ENCODE results near the gene SMOC1.

The SMOC1 gene

GRCh38 chr14:69850736-69851112 lies 28.5 kb upstream of the SMOC1 start:
- Histone ChIP-seq H3K36me3 (replicated peaks in 1 of 2; ENCODE audit: control insufficient read depth in 2 of 2, insufficient read depth in 2 of 2, low read length in 2 of 2) (no peaks in the 10 kb centered on the region), H3K79me1 (ENCODE audit: low read depth, low read length) (no peaks in the 10 kb centered on the region), H3K4me3 (ENCODE audit: low read length in 2 of 2) (no peak overlapping the region), H3K27ac (replicated peaks; ENCODE audit: low read length) (no peak overlapping the region), H2BK12ac (ENCODE audit: low read length) (no peak overlapping the region), H3K4me1 (ENCODE audit: control insufficient read depth in 2 of 2, insufficient read depth in 1 of 2, low read depth in 1 of 2, low read length in 2 of 2) (peaks cover 0 to 20% of the 10 kb centered on the region in 2 donors), H3K23ac (ENCODE audit: low read depth, low read length, poor library complexity) (no peak overlapping the region), H3K9me3 (replicated peaks in 1 of 2; ENCODE audit: control insufficient read depth in 2 of 2, insufficient read depth in 1 of 2, low read depth in 1 of 2, low read length in 2 of 2) (no peaks in the 10 kb centered on the region), H2BK5ac (ENCODE audit: low read length) (no peak overlapping the region), H2BK15ac (ENCODE audit: low read length) (no peak overlapping the region), H3K18ac (ENCODE audit: low read length) (peak overlapping the region; percentile 54), H3K27me3 (ENCODE audit: control insufficient read depth in 3 of 3, insufficient read depth in 3 of 3, low read depth in 1 of 3, low read length in 3 of 3) (peaks cover 0 to 21% (median 0%) of the 10 kb centered on the region in 3 experiments), H4K91ac (ENCODE audit: low read depth, low read length, poor library complexity) (no peak overlapping the region), H3K4me2 (ENCODE audit: insufficient read depth, low read length, poor library complexity, severe bottlenecking) (no peak overlapping the region), H2BK120ac (ENCODE audit: low read depth, low read length) (no peak overlapping the region), H3K14ac (ENCODE audit: low read length) (no peak overlapping the region), H3K4ac (ENCODE audit: low read length) (no peak overlapping the region), H4K8ac (ENCODE audit: low read depth, low read length) (no peak overlapping the region), H2AFZ (ENCODE audit: low read length) (peak overlapping the region; percentile 83), H3K9ac (ENCODE audit: low read depth, low read length, poor library complexity) (no peak overlapping the region), H2AK5ac (ENCODE audit: low read depth, low read length) (no peak overlapping the region)
- no peak for DNase-seq (ENCODE audit: low spot score)
- no CpG with 5 or more reads among the region's 2 CpGs for WGBS, 2 donors (ENCODE audit: extremely low coverage in 2 of 2, insufficient read length in 2 of 2, insufficient replicate concordance in 1 of 2)

- Histone ChIP-seq H2BK120ac (ENCODE audit: low read depth, low read length) (no peak overlapping the region), H3K18ac (ENCODE audit: low read length) (no peak overlapping the region), H2AFZ (ENCODE audit: low read length) (no peak overlapping the region), H3K9me3 (replicated peaks in 1 of 2; ENCODE audit: control insufficient read depth in 2 of 2, insufficient read depth in 1 of 2, low read depth in 1 of 2, low read length in 2 of 2) (no peaks in the 10 kb centered on the region), H3K79me1 (ENCODE audit: low read depth, low read length) (no peaks in the 10 kb centered on the region), H3K4me3 (ENCODE audit: low read length in 2 of 2) (no peak overlapping the region), H2AK5ac (ENCODE audit: low read depth, low read length) (no peak overlapping the region), H3K27ac (replicated peaks; ENCODE audit: low read length) (peak overlapping the region; percentile 59), H3K27me3 (ENCODE audit: control insufficient read depth in 3 of 3, insufficient read depth in 3 of 3, low read depth in 1 of 3, low read length in 3 of 3) (peaks cover 0 to 21% (median 0%) of the 10 kb centered on the region in 3 experiments), H4K8ac (ENCODE audit: low read depth, low read length) (no peak overlapping the region), H3K14ac (ENCODE audit: low read length) (no peak overlapping the region), H2BK5ac (ENCODE audit: low read length) (peak overlapping the region; percentile 83), H3K4ac (ENCODE audit: low read length) (no peak overlapping the region), H2BK15ac (ENCODE audit: low read length) (no peak overlapping the region), H3K23ac (ENCODE audit: low read depth, low read length, poor library complexity) (no peak overlapping the region), H2BK12ac (ENCODE audit: low read length) (no peak overlapping the region), H4K91ac (ENCODE audit: low read depth, low read length, poor library complexity) (no peak overlapping the region), H3K9ac (ENCODE audit: low read depth, low read length, poor library complexity) (no peak overlapping the region), H3K4me2 (ENCODE audit: insufficient read depth, low read length, poor library complexity, severe bottlenecking) (no peak overlapping the region), H3K36me3 (replicated peaks in 1 of 2; ENCODE audit: control insufficient read depth in 2 of 2, insufficient read depth in 2 of 2, low read length in 2 of 2) (no peaks in the 10 kb centered on the region), H3K4me1 (ENCODE audit: control insufficient read depth in 2 of 2, insufficient read depth in 1 of 2, low read depth in 1 of 2, low read length in 2 of 2) (peaks cover 0 to 19% of the 10 kb centered on the region in 2 donors)
- no peak for DNase-seq (ENCODE audit: low spot score)
- no CpG with 5 or more reads among the region's 7 CpGs for WGBS, 2 donors (ENCODE audit: extremely low coverage in 2 of 2, insufficient read length in 2 of 2, insufficient replicate concordance in 1 of 2)
Measured at GRCh38 chr14:69852531-69853321, 26.5 kb upstream of the SMOC1 start.

GRCh38 chr14:69853774-69854173 lies 25.4 kb upstream of the SMOC1 start:
- H2BK15ac ChIP-seq (ENCODE audit: low read length) = peak overlapping the region; percentile 56
- H3K79me1 ChIP-seq (ENCODE audit: low read depth, low read length) = no peaks in the 10 kb centered on the region
- H3K23ac ChIP-seq (ENCODE audit: low read depth, low read length, poor library complexity) = no peak overlapping the region
- no peak overlapping the region for H3K27ac ChIP-seq (replicated peaks; ENCODE audit: low read length)
- H2AFZ ChIP-seq (ENCODE audit: low read length) = no peak overlapping the region
- H3K14ac ChIP-seq (ENCODE audit: low read length) = no peak overlapping the region
- peak overlapping the region; percentile 76 for H2BK120ac ChIP-seq (ENCODE audit: low read depth, low read length)
- H4K91ac ChIP-seq (ENCODE audit: low read depth, low read length, poor library complexity) = no peak overlapping the region
- no peak overlapping the region for H3K4me2 ChIP-seq (ENCODE audit: insufficient read depth, low read length, poor library complexity, severe bottlenecking)
- H3K4me1 ChIP-seq (ENCODE audit: control insufficient read depth in 2 of 2, insufficient read depth in 1 of 2, low read depth in 1 of 2, low read length in 2 of 2) = peaks cover 0 to 18% of the 10 kb centered on the region in 2 donors
- H3K4me3 ChIP-seq (ENCODE audit: low read length in 2 of 2) = no peak overlapping the region
- H3K9me3 ChIP-seq (replicated peaks in 1 of 2; ENCODE audit: control insufficient read depth in 2 of 2, insufficient read depth in 1 of 2, low read depth in 1 of 2, low read length in 2 of 2) = no peaks in the 10 kb centered on the region
- H2AK5ac ChIP-seq (ENCODE audit: low read depth, low read length) = peak overlapping the region; percentile 63
- no peak overlapping the region for H3K4ac ChIP-seq (ENCODE audit: low read length)
- peak overlapping the region; percentile 53 for H3K18ac ChIP-seq (ENCODE audit: low read length)
- DNase-seq (ENCODE audit: low spot score) = no peak
- no peaks in the 10 kb centered on the region for H3K36me3 ChIP-seq (replicated peaks in 1 of 2; ENCODE audit: control insufficient read depth in 2 of 2, insufficient read depth in 2 of 2, low read length in 2 of 2)
- H2BK5ac ChIP-seq (ENCODE audit: low read length) = peak overlapping the region; percentile 83
- peaks cover 0 to 25% (median 0%) of the 10 kb centered on the region in 3 experiments for H3K27me3 ChIP-seq (ENCODE audit: control insufficient read depth in 3 of 3, insufficient read depth in 3 of 3, low read depth in 1 of 3, low read length in 3 of 3)
- peak overlapping the region; percentile 76 for H2BK12ac ChIP-seq (ENCODE audit: low read length)
- H3K9ac ChIP-seq (ENCODE audit: low read depth, low read length, poor library complexity) = peak overlapping the region; percentile 5
- WGBS, 2 donors (ENCODE audit: extremely low coverage in 2 of 2, insufficient read length in 2 of 2, insufficient replicate concordance in 1 of 2) = no CpG with 5 or more reads among the region's 7 CpGs
- H4K8ac ChIP-seq (ENCODE audit: low read depth, low read length) = peak overlapping the region; percentile 78

GRCh38 chr14:69854598-69854997 lies 24.6 kb upstream of the SMOC1 start:
- no CpG with 5 or more reads among the region's 2 CpGs for WGBS, 2 donors (ENCODE audit: extremely low coverage in 2 of 2, insufficient read length in 2 of 2, insufficient replicate concordance in 1 of 2)

More at GRCh38 chr14:69854598-69854997, 24.6 kb upstream of the SMOC1 start:
- Histone ChIP-seq H3K14ac (ENCODE audit: low read length) (no peak overlapping the region), H4K91ac (ENCODE audit: low read depth, low read length, poor library complexity) (no peak overlapping the region), H2AFZ (ENCODE audit: low read length) (no peak overlapping the region), H3K9me3 (replicated peaks in 1 of 2; ENCODE audit: control insufficient read depth in 2 of 2, insufficient read depth in 1 of 2, low read depth in 1 of 2, low read length in 2 of 2) (no peaks in the 10 kb centered on the region), H3K9ac (ENCODE audit: low read depth, low read length, poor library complexity) (no peak overlapping the region), H4K8ac (ENCODE audit: low read depth, low read length) (no peak overlapping the region), H2BK120ac (ENCODE audit: low read depth, low read length) (no peak overlapping the region), H3K18ac (ENCODE audit: low read length) (no peak overlapping the region), H3K23ac (ENCODE audit: low read depth, low read length, poor library complexity) (no peak overlapping the region), H3K36me3 (replicated peaks in 1 of 2; ENCODE audit: control insufficient read depth in 2 of 2, insufficient read depth in 2 of 2, low read length in 2 of 2) (no peaks in the 10 kb centered on the region), H3K4ac (ENCODE audit: low read length) (no peak overlapping the region), H3K4me3 (ENCODE audit: low read length in 2 of 2) (no peak overlapping the region), H3K79me1 (ENCODE audit: low read depth, low read length) (no peaks in the 10 kb centered on the region), H2BK5ac (ENCODE audit: low read length) (no peak overlapping the region), H2BK15ac (ENCODE audit: low read length) (no peak overlapping the region), H3K4me1 (ENCODE audit: control insufficient read depth in 2 of 2, insufficient read depth in 1 of 2, low read depth in 1 of 2, low read length in 2 of 2) (peaks cover 0 to 19% of the 10 kb centered on the region in 2 donors), H3K4me2 (ENCODE audit: insufficient read depth, low read length, poor library complexity, severe bottlenecking) (no peak overlapping the region), H3K27ac (replicated peaks; ENCODE audit: low read length) (no peak overlapping the region), H3K27me3 (ENCODE audit: control insufficient read depth in 3 of 3, insufficient read depth in 3 of 3, low read depth in 1 of 3, low read length in 3 of 3) (peaks cover 0 to 32% (median 0%) of the 10 kb centered on the region in 3 experiments), H2BK12ac (ENCODE audit: low read length) (no peak overlapping the region), H2AK5ac (ENCODE audit: low read depth, low read length) (no peak overlapping the region)
- no peak for DNase-seq (ENCODE audit: low spot score)

Data from neuronal stem cell (in vitro differentiated cells).